NCI-H2196 treated with DMSO at 0.1 percent for 48 hours (cell line): ENCODE measurements around the gene FAM193A.
"Not testable (repeated sequence)": the region's sequence is repeated elsewhere in the genome, so short reads cannot be mapped to it uniquely, and the experiment has no call there.

Experiments
- DNase-seq: peaks from one replicate; lab custom pipeline; 2025; ENCODE audit not compliant: unreplicated experiment; lab: John Stamatoyannopoulos, UW

The FAM193A gene

DNA sequence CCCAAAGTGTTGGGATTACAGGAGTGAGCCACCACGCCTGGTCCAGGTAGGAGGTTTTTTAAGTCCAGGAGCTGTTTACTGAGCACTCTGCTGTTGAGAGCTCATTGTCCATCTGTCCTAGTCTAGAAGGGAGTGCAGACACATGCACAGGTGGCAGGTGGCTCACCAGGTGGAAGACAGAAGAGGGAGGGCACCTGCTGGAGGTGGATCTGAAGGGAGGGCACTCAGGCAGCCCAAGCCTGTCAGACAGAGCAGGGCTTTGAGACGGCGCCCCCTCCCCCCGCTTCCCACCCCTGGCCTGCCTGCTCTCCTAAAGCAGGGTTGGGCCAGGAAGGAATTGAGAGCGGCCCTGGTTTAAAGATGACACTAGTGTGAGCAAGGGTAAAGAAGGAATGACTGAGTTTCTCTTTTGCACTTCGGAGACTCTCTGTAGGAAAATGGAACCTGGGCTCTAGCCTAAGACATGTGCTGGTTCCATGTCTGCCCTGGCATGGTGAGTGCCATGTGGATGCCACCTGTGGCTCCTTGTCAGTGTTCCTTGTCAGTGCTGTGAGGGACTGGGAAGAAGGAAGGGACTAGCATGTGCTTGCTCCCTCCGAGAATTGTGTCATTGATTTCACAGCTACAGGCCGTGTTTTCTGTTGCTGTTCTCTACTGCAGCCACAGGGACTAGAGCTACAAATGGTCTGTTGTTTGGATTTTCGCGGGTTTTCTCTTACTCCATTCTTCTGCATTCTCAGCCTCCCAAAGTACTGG lies 111.1 kb downstream of the FAM193A start:
- DNase-seq = peak; percentile 14

DNA sequence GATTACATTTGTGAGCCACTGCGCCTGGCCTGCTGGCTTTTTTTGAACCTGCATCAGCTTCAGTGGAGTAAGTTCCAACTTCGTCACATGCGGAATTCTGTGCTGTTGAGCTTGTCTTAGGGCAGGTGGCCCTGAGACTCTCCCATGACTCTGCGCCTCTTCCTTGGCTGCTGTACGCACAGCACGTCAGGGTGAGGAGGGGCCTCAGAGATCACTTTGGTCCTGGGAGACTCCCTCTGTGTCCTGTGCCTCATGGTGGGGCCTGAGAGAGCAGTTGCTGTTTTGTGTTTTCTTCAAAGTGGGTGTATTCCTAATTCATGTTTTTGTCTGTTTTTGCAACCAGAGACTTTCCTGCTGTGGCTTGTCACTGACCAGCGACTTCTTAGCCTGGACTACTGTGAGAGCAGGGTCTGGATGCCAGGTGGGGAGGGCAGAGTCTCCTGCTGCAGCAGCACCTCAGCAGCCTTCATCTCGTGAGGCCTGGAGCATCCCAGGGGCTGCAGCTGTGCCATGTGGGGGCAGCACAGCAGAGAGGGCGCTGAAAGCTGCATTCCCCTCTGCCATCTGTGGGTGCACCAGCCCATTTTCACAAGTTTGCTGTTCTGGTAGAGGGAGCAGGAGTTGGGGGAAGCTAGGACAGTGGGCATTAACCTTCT lies 111.8 kb downstream of the FAM193A start:
- no peak for DNase-seq

DNA sequence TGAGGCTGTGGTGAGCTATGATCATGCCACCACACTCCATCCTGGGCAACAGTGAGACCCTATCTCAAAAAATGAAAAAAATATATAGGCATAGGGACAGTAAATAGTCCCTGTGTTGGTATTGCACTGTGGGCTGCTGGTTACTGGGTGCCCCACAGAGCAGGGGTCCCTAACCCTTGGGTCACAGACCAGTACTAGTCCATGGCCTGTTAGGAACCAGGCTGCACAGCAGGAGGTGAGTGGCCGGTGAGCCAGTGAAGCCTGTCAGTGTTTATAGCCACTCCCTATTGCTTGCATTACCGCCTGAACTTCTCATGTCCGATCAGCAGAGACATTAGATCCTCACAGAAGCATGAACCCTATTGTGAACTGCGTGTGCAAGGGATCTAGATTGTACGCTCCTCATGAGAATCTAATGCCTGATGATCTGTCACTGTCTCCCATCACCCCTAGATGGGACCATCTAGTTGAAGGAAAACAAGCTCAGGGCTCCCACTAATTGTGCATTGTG lies 113.2 kb downstream of the FAM193A start:
- no peak for DNase-seq

DNA sequence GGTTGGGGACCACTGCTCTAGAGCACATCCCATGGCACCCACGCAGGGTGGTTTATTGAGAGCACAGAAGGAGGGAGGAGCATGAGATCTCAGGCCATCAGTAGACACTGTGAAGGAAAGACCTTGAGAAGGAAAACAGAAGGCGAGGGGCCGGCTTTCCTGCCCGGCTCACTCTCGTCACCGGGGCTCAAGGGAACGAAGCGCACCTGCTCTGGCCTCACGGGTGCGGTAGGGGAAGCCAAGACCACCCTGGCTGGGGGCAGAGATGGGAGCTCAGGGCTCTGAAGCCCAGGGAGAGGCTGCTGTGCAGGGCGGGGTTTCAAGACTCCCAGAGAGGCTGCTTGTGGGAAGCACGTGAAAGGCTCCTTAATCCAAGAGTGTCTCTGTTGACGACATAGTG lies 113.8 kb downstream of the FAM193A start:
- no peak for DNase-seq

DNA sequence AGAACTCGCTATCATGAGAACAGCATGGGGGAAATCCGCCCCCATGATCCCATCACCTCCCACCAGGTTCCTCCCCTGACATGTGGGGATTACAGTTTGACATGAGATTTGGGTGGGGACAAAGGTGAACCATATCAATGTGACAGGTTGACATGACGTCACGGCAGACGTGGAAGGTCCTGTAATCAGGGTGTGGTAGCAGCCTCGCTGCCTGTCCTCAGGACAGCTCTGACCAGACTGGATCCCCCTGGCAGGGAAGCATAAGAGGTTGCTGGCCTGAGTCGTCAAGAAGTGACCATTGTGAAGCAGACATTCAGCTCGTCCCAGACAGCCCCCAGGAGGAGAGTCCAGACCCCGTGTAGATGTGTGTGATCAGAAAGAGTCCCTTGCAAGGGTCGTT lies 115.1 kb downstream of the FAM193A start:
- DNase-seq = no peak

DNA sequence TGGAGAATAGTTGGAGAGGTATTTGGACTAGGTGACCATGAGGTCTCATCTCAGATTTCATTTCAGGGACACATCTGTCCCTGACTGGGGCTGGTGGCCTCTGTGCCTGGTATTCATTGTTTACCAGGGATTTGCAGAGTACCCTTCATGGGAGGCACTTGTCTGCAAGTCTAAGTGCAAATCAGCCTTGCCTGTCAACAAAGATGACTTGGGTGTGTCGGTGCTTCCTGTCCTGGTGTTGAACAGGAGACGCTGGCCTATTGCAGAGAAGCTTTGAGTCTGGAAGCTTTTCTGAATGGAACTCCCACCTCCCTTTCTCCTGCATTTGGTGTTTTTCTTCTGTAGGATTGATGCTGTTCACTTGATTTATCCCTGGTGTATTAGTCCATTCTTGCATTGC lies 115.6 kb downstream of the FAM193A start:
- no peak for DNase-seq

DNA sequence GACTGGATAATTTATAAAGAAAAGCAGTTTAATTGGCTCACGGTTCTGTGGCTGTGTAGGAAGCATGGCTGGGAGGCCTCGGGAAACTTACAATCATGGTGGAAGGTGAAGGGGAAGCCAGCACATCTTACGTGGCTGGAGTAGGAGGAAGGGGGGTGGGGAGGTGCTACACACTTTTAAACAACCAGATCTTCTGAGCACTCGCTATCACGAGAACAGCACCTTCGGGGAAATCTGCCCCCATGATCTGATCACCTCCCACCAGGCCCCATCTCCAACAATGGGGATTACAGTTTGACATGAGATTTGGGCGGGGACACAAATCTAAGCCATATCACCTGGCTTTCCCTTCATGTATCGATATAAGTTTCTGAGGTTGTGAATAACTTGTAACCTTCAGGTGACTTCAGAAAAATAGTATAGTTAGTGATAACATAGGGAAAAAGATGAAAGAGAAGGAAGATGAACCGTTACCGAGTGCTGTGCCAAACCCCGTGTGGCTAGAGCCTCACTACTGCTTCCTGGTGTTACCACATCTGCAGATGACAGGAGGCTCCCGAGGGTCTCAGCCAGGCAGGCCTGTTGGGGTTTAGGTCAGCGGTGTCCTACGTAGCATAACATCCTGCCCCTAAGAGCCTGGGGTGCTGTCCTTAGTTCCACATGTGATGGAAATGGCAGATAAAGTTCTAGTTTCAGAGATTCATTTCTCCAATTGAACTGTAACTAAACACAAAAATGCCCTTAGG lies 116.1 kb downstream of the FAM193A start:
- no peak for DNase-seq

DNA sequence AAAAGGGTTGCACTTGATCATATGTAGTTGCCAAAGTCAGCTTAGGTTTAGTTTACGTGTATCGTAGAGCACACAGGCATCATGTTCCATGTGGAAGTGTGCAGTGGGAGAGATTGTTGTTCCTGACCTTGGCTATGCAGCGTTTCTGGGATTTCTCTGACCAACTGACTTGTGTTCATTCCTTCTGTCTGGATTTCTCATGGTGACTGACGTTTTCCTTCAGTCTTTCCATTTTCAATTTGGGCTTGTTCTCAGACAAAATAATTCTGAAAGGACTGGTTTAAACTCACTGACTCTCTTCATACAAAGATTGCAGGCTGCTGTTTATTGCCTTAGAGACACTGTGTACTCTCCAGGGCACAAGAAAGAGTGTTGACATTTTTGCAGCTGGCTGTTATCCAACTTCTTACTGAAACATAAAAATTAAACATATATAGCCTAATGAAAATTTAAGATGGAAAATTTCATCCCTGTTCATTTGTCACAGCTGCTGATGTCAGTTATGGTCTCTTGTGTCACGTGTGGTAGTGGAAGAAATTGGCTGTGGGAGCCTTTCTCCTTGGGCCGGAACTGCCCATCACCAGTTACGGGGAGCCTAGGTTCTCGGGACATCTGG lies 124.3 kb downstream of the FAM193A start:
- DNase-seq = no peak

DNA sequence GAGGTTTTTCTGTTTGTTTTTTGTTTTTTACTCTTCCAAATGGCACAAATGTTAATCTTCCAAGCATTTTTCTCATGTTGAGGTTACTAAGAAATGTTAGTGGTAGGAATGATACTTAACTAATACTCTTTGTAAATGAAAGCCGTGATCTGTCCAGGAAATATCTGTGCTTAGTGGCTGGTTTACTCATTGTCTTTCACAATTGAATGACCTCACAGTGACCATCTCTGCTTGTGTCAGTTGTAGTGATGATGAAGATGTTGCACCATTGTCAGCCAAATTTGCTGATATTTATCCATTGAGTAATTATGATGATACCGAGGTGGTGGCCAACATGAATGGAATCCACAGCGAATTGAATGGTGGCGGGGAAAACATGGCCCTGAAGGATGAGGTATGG lies 126.2 kb downstream of the FAM193A start:
- DNase-seq = no peak

DNA sequence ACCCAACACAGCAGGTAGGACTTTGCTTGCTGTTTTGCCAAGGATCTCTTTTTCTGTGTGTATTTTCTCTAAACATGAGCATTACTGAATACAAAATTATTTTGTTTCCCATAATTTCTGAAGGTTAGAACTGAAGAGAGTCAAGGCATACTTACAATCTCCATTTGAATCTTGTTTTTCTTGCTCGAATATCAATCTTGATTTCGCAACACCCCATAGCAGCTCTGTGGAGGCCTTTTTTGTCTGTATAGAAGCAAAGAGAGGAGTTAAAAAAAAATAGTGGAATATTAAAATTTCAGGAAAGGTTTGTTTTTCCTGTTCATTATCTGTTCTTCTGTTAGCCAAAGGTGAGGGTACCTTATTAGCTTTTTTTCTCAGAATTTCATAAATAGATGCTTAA lies 126.8 kb downstream of the FAM193A start:
- no peak for DNase-seq

DNA sequence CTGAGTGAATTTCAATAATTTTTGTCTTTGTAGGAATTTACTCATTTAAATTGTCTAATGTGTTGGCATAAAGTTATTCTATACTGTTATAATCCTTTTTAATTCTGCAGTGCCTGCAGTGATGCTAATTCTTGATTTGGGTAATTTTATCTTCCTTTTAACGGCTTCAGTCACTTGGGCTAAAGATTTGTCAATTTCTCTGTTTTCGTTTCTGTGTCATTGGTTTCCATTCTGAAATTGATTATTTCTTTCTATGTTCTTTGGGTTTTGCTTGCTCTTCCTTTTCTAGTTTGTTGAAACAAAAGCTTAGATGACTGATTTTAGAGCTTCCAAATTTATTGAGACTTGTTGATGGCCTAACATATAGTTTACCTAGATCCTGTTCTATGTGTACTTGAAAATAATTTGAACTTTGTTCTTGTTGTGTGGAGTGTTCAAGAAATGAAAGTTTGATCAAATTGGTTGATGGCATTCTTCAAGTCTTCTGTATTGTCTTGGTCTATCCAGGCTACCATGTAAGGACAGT lies 130.3 kb downstream of the FAM193A start:
- no peak for DNase-seq

DNA sequence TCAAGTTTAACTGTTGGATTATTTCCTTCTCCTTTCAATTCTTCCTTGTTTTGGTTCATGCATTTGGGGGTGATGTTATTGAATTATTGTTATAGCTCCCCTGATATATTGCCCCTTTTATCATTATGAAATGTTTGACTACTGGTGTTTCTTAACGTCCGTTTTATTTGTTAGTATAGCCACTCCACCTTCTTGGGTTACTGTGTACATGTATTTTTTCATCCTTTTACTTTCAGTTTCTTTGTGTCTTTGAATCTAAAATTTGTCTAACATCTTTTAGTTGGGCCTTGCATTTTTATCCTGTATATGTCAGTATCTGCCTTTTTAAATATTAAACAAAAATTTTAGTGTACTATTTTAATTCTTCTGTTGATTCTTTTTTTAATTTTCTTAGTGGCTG lies 131.0 kb downstream of the FAM193A start:
- DNase-seq = peak; percentile 10

DNA sequence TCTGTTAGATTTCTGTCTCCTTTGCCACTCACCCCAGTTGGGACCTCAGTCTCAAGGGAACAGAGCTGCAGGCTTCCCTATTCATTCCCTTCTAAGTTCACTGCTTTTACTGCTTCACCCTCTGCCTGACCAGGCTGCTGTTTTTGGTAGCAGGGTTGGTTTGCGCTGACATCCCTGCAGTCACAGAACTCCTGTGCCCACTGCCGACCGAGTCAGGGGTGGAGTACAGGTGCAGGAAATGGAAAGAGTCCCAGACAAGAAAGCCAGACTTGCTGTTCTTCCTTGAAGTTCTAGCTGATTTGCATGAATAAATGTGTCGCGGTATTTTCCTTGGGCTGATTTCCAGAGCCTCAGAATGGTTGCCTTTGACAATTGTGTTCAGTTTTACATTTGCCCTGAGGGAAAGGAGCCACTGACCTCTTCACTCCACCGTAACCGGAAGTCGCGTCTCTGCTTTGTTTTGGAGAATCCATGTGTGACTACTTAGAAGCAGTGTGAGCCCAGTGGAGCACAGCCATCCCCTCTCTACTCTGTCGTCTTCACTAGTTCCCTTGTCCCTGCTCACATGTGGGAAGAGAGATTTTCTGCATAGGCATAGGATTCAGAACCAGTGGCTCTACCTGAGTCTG lies 134.9 kb downstream of the FAM193A start:
- DNase-seq = peak; percentile 34

DNA sequence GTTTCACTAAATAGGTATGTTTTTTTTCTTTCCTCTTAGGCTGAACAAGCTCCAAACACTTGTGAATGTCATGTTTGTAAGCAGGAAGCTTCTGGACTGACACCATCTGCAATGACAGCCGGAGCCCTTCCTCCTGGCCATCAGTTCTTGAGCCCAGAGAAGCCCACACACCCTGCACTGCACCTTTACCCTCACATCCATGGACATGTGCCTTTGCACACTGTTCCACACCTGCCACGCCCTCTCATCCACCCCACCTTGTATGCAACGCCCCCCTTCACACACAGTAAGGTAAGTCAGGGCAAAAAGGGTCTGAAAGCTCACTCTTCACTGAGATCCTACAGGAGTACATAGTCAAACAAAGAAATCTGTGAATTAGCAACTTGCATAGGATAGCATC lies 135.6 kb downstream of the FAM193A start:
- DNase-seq = no peak

DNA sequence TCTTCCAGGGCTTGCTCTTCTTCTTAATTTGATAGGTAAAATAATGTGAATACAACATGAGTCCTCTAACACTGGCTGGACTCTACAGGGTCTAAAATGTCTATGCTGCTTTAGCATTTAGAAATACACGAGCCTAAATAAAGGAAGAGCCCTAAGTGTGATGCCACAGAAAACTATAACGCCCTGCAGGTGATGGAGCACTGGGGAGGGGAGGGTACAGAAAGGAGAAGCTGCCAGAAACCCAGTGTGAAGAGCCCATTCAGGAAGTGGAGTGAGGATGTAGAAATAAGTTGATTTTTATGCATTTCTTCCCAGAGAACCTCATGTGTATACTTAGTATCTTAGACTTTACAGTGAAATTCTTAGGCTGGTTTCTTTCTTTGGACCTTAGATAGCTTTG lies 136.3 kb downstream of the FAM193A start:
- no peak for DNase-seq

DNA sequence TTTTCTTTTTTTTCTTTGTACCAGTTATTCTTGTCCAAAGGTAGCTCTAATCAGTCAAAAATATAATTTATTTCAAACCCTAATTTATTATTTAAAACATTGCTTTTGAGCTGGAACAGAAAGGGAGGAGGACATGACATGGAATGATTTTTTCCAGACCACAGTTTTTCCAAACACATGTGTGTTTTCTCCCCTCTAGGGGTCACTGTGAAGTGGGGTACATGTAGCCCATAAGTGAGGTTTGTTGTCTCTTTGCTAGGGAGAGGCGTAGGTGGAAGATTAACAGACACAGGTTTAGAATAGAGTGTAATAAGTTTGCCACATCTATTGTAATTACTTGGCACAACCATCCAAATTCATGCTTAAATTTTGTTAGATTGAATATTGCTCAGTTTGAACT lies 136.7 kb downstream of the FAM193A start:
- DNase-seq = no peak

DNA sequence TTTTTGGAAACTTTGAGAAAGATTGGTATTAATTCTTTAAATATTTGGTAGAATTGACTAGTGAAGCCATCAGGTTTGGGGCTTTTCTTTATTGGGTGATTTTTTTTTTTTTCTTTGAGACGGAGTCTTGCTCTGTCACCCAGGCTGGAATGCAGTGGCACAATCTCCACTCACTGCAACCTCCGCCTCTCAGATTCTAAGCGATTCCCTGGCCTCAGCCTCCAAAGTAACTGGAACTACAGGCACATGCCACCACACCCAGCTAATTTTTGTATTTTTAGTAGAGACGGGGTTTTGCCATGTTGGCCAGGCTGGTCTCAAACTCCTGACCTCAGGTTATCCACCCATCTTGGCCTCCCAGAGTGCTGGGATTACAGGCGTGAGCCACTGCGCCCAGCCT lies 143.3 kb downstream of the FAM193A start:
- not testable (repeated sequence) for DNase-seq

DNA sequence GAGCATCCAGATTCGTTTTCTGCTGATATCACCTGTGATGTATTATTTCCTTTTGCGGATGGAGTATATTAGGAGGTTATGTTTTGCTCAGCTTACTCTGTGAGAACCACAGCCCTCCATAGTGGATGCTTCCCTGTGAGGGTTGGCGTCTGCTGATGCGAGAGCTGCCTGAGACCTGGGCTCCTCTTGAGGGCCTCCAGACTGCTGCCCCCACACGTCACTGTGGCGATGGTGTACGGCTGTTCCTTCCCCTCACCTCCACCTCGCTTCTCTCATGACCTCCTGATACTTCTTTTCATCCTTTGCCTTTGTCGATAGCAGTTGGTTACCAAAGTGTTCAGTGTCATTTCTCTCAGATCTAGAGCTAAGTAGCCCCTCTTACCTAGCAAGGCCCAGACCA lies 148.0 kb downstream of the FAM193A start:
- DNase-seq = no peak

DNA sequence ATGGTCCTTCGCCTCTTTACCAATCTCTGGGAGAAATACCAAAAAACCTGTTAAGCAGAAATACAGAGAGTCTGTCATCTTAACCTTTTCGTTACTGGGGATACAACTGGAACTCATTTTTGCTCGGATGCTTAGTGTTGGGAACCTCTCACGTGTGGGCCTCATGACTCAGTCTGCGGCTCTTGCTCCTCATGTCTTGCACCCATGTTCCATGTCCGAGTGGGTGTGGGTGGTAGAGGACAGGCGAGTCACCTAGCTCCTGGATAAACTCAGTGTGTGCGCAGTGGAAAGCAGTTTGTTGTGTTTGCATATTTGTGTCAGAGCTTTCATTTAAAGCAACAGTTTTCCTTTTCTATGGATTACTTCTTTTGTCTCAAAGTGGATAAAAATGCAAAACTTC lies 149.1 kb downstream of the FAM193A start:
- DNase-seq = no peak

DNA sequence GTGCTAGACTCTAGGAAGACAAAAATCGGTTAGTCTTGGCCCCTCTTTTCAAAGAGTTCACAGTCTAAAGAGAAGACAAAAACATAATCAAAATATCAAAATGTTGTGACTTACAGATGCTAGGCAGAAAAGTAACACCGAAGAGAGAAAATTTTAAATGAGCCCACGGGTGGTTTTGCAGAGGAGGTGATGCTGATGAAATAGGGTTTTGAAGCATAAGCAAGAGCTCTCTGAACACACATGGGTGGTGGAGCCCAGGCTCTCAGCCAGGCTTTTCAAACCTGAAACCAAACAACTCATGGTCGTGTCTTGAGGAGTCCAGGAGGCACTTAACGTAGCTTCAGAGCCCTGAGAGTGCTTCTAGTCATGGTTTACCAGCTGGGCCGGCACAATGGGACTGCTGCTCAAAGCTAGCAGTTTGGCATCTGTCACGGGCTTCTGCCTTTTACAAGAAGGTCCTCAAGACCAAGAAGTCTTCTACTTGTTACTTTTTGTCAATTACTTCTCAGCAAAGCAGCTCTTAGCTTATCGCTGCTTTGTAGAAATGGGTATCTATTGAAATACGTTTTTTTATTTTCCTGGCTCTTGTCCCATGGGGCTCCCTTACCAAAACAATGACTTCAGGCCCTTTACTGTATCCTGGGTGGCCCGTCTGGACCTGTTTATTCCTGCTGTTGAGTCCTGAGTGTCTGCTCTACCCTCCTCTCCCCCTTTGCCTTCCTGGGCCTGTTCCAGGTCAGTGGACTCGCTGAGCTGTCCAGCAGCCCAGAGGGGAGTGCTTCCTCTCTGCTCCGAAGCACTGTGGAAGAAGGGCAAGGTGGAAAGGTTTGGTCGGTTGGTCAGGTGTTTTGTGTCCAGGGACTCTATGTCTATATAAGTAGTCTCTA lies 150.2 kb downstream of the FAM193A start:
- no peak for DNase-seq
